HepG2 (cell line): ENCODE measurements around the gene ZNF282. TPM values are rescaled to one million over a fixed set of nuclear protein-coding genes. Genes with fewer than 3 reads are reported as not detected.

ENCODE experiments used
- ATAC-seq: fragments of 200-7000 bp; cut with Tn5 transposase; 3 replicates; pipeline ENCODE4 v1.9.1; 2020; ENCODE audit warnings: mild to moderate bottlenecking, moderate library complexity
- BruUV-seq: library from RNA; stranded (reverse); fragments of 400-500 nt; replicated peaks from 2 replicates; lab custom pipeline; 2021; lab: Mats Ljungman, UMichigan
- CTCF ChIA-PET: fragments of 300-600 bp; formaldehyde crosslinking; extraction: SDS; loops from one replicate; lab custom pipeline; 2021; ENCODE audit warnings: low total read pairs, inconsistent platforms, low intra/inter-chr PET ratio; lab: Yijun Ruan, JAX
- POLR2A ChIA-PET: fragments of 350-600 bp; sonication (Branson Sonifier 250); formaldehyde crosslinking; loops from one replicate; lab custom pipeline; 2020; ENCODE audit warnings: antibody characterized with exemption, inconsistent platforms; lab: Yijun Ruan, JAX
- DNase-seq: peaks from one replicate; pipeline ENCODE4 v3.0.0-alpha.2; 2015; ENCODE audit warnings: low spot score
- FAIRE-seq: peaks from 3 replicates; lab custom pipeline; 2011; peaks lifted over from hg19 to GRCh38; lab: Jason Lieb, UNC
- H2AFZ ChIP-seq: one replicate; pipeline ENCODE4 v1.6.1; 2011; ENCODE audit warnings: low read length, inconsistent platforms
- H3K27ac ChIP-seq: fragments of 300-600 bp; 3 replicates; pipeline ENCODE4 v1.8.0; 2011; ENCODE audit warnings: mixed run types, mild to moderate bottlenecking, mixed read lengths, low read length, inconsistent platforms; ENCODE audit not compliant: insufficient read depth; ENCODE audit errors: extremely low read length
- H3K27me3 ChIP-seq, 2 experiments: fragments of 200-600 bp in 1 of 2; 2 replicates in 1 of 2; 3 replicates in 1 of 2; pipeline versions ENCODE4 v1.6.0 to v1.8.0; 2011; ENCODE audit warnings: low read length in 2 of 2, mild to moderate bottlenecking in 2 of 2, moderate library complexity in 2 of 2, inconsistent platforms in 1 of 2; ENCODE audit not compliant: insufficient read depth in 2 of 2, control insufficient read depth in 1 of 2
- H3K36me3 ChIP-seq, 2 experiments: fragments of 200-600 bp in 1 of 2; replicated peaks in 1 of 2; 2 replicates in 1 of 2; 3 replicates in 1 of 2; pipeline versions ENCODE4 v1.5.1 to v1.8.0; 2011; ENCODE audit warnings: low read length in 2 of 2, inconsistent platforms in 1 of 2; ENCODE audit not compliant: insufficient read depth in 2 of 2, control insufficient read depth in 1 of 2
- H3K4me1 ChIP-seq: 2 replicates; pipeline ENCODE4 v1.5.1; 2012; ENCODE audit warnings: low read length, inconsistent platforms; ENCODE audit not compliant: insufficient read depth
- H3K4me2 ChIP-seq: 2 replicates; pipeline ENCODE4 v1.6.0; 2011; ENCODE audit warnings: low read depth, low read length, inconsistent platforms
- H3K4me3 ChIP-seq, 3 experiments: fragments of 200-600 bp in 1 of 3; sonication (generic), shearing (Covaris generic) in 1 of 3; replicated peaks in 1 of 3; 2 replicates each; pipeline ENCODE4 v1.5.1; 2011 to 2016; ENCODE audit warnings: low read length in 3 of 3, inconsistent platforms in 2 of 3, low read depth in 2 of 3, mild to moderate bottlenecking in 2 of 3, control low read depth in 1 of 3, mixed read lengths in 1 of 3; ENCODE audit not compliant: insufficient read depth in 1 of 3
- H3K79me2 ChIP-seq: one replicate; pipeline ENCODE4 v1.6.1; 2011; ENCODE audit warnings: low read length, inconsistent platforms; ENCODE audit not compliant: insufficient read depth
- H3K9ac ChIP-seq: 2 replicates; pipeline ENCODE4 v1.6.0; 2011; ENCODE audit warnings: mild to moderate bottlenecking, low read depth, low read length, inconsistent platforms; ENCODE audit not compliant: insufficient read depth
- H3K9me3 ChIP-seq: 2 replicates; pipeline ENCODE4 v1.5.1; 2012; ENCODE audit warnings: mild to moderate bottlenecking, low read length
- H4K20me1 ChIP-seq: 2 replicates; pipeline ENCODE4 v1.6.0; 2011; ENCODE audit warnings: inconsistent platforms, mild to moderate bottlenecking, low read length, moderate library complexity; ENCODE audit not compliant: insufficient read depth
- AKAP8 ChIP-seq: sonication (generic); formaldehyde crosslinking; IDR thresholded peaks from 2 replicates; pipeline ENCODE4 v1.5.1; 2020; ENCODE audit warnings: mild to moderate bottlenecking, missing genetic modification reagents
- DNMT3B ChIP-seq: conservative IDR thresholded peaks from 2 replicates; pipeline ENCODE4 v1.6.1; 2016; ENCODE audit warnings: missing biosample characterization, control low read depth
- HDAC1 ChIP-seq: sonication (generic); formaldehyde crosslinking; IDR thresholded peaks from 2 replicates; pipeline ENCODE4 v1.5.1; 2020; ENCODE audit warnings: mild to moderate bottlenecking, missing genetic modification reagents
- HNF4A ChIP-seq: sonication (generic); formaldehyde crosslinking; IDR thresholded peaks from 2 replicates; pipeline ENCODE4 v1.4.0; 2020; ENCODE audit warnings: missing genetic modification reagents
- KMT2B ChIP-seq: IDR thresholded peaks from 2 replicates; pipeline ENCODE4 v1.6.1; 2016; ENCODE audit warnings: missing genetic modification reagents, missing compliant biosample characterization
- PHB2 ChIP-seq: fragments of 450-650 bp; IDR thresholded peaks from 2 replicates; pipeline ENCODE4 v1.6.1; 2018; ENCODE audit not compliant: partially characterized antibody
- PRPF4 ChIP-seq: fragments of 200-400 bp; formaldehyde crosslinking; IDR thresholded peaks from 2 replicates; pipeline ENCODE4 v1.6.1; 2016; ENCODE audit warnings: low read length, low read depth; ENCODE audit not compliant: poor library complexity, severe bottlenecking
- RAD21 ChIP-seq: fragments of 450-650 bp; formaldehyde crosslinking; IDR thresholded peaks from 2 replicates; pipeline ENCODE4 v1.5.0; 2020; ENCODE audit warnings: mild to moderate bottlenecking
- RBM39 ChIP-seq: fragments of 200-400 bp; formaldehyde crosslinking; IDR thresholded peaks from one replicate; pipeline ENCODE4 v1.6.1; 2018; ENCODE audit warnings: antibody characterized with exemption, mild to moderate bottlenecking, low read depth, low read length; ENCODE audit not compliant: poor library complexity, severe bottlenecking
- SNAI1 ChIP-seq: sonication (generic); formaldehyde crosslinking; IDR thresholded peaks from 2 replicates; pipeline ENCODE4 v1.5.0; 2020; ENCODE audit warnings: mild to moderate bottlenecking, missing genetic modification reagents, borderline replicate concordance
- THAP7 ChIP-seq: sonication (generic); formaldehyde crosslinking; IDR thresholded peaks from 2 replicates; pipeline ENCODE4 v1.8.1; 2023; ENCODE audit warnings: mild to moderate bottlenecking, missing genetic modification reagents
- ZBTB39 ChIP-seq: sonication (generic); formaldehyde crosslinking; IDR thresholded peaks from 2 replicates; pipeline ENCODE4 v1.5.0; 2020; ENCODE audit warnings: missing genetic modification reagents
- ZKSCAN1 ChIP-seq: fragments of 150-350 bp; IDR thresholded peaks from 2 replicates; pipeline ENCODE4 v1.6.1; 2014; ENCODE audit warnings: low read length
- ZNF280D ChIP-seq: sonication (generic); formaldehyde crosslinking; IDR thresholded peaks from 2 replicates; pipeline ENCODE4 v1.5.1; 2020; ENCODE audit warnings: mild to moderate bottlenecking, missing genetic modification reagents
- ZNF333 ChIP-seq: sonication (generic); formaldehyde crosslinking; IDR thresholded peaks from 2 replicates; pipeline ENCODE4 v1.4.0; 2020; ENCODE audit warnings: mild to moderate bottlenecking, missing genetic modification reagents, borderline replicate concordance
- ZNF430 ChIP-seq: sonication (generic); formaldehyde crosslinking; IDR thresholded peaks from 2 replicates; pipeline ENCODE4 v1.9.0; 2021; ENCODE audit warnings: mild to moderate bottlenecking, missing genetic modification reagents
- ZNF580 ChIP-seq: IDR thresholded peaks from 2 replicates; pipeline ENCODE4 v1.6.1; 2016; ENCODE audit warnings: low read depth, borderline replicate concordance
- ZSCAN21 ChIP-seq: sonication (generic); formaldehyde crosslinking; IDR thresholded peaks from 2 replicates; pipeline ENCODE4 v1.8.0; 2022; ENCODE audit warnings: mild to moderate bottlenecking, missing genetic modification reagents, moderate library complexity, borderline replicate concordance
- WGBS: methylation state at CpG from one replicate; pipeline ENCODE4 v1.1.6; 2017; ENCODE audit warnings: low lambda C conversion rate; 5-methylcytosine and 5-hydroxymethylcytosine counted together
- in situ Hi-C: cut with HindIII; loops from 2 replicates; pipeline ENCODE4 v1.10.0; 2017; ENCODE audit warnings: low pct_unique_long_range_greater_than_20kb; ENCODE audit not compliant: extremely low pct_ligation_motif_present
- intact Hi-C: fragments of 100-400 bp; cut with micrococcal nuclease; formaldehyde crosslinking; loops from one replicate; pipeline ENCODE4 v1.10.0; 2022; ENCODE audit not compliant: unreplicated experiment
- polyA plus RNA-seq, 8 experiments: library from polyadenylated mRNA; depleted of rRNA in 3 of 8; stranded (reverse) in 7 of 8; unstranded in 1 of 8; fragments of >200 nt; fragmentation: Illumina TruSeq in 4 of 8; extraction: Trizol in 4 of 8; gene quantifications; 2 replicates each; pipeline versions ENCODE4 v1.2.1 to v1.2.3, GENCODE V29; 2011 to 2016; ENCODE audit warnings: low read depth in 4 of 8, missing spikeins in 1 of 8, mixed read lengths in 1 of 8; ENCODE audit not compliant: insufficient read depth in 1 of 8
- total RNA-seq, 5 experiments: library from RNA; depleted of rRNA; stranded (reverse); fragments of >200 nt; fragmentation: Illumina TruSeq; extraction: Trizol; gene quantifications; 2 replicates each; pipeline ENCODE4 v1.2.3, GENCODE V29; 2016; ENCODE audit warnings: low read depth in 1 of 5

ZNF282 gene
- total and polyA plus RNA-seq, 2 of the 13 experiments (the other 11 are each of a cell fraction or from before 2014, with no cell fraction given), result 9.1 to 20.9 TPM

- Histone ChIP-seq H3K27me3 (no peaks in the 10 kb centered on the region), H2AFZ (no peak overlapping the region), H4K20me1 (no peaks in the 10 kb centered on the region), H3K9me3 (no peaks in the 10 kb centered on the region), H3K9ac (no peak overlapping the region), H3K79me2 (peaks cover 21% of the 10 kb centered on the region), H3K27ac (no peak overlapping the region), H3K4me2 (no peak overlapping the region), H3K36me3 (peaks cover 6 to 20% of the 10 kb centered on the region in 2 experiments; a peak in 4 of 5 replicates), H3K4me3 (no peak overlapping the region), H3K4me1 (peaks cover 19% of the 10 kb centered on the region; the same call in 1 of the 2 replicates)
- no peak for FAIRE-seq
- in situ Hi-C loops, result no loop called here
- 98% methylated on average over 11 of the region's 11 CpGs for WGBS
- ATAC-seq, result no peak
- ChIA-PET POLR2A (no interaction called here), CTCF (no interaction called here)
- DNase-seq, result no peak
- no peak for TF ChIP-seq DNMT3B (CRISPR knock-in tag)
- TF ChIP-seq THAP7 (CRISPR knock-in tag), result no peak
- TF ChIP-seq ZSCAN21 (CRISPR knock-in tag), result no peak
- TF ChIP-seq ZKSCAN1, result no peak
- TF ChIP-seq ZNF580 (CRISPR knock-in tag), result no peak
- no peak for TF ChIP-seq ZNF280D (CRISPR knock-in tag)
- no peak for TF ChIP-seq KMT2B (CRISPR knock-in tag)
- TF ChIP-seq PRPF4, result no peak
- TF ChIP-seq HDAC1 (CRISPR knock-in tag), result no peak
- TF ChIP-seq HNF4A (CRISPR knock-in tag), result no peak
- no peak for TF ChIP-seq ZBTB39 (CRISPR knock-in tag)
- no peak for TF ChIP-seq ZNF430 (CRISPR knock-in tag)
- TF ChIP-seq PHB2, result no peak
- TF ChIP-seq AKAP8 (CRISPR knock-in tag), result no peak
- no peak for TF ChIP-seq RAD21
- no peak for TF ChIP-seq SNAI1 (CRISPR knock-in tag)
- TF ChIP-seq RBM39, result no peak
- no peak for TF ChIP-seq ZNF333 (CRISPR knock-in tag)
- intact Hi-C loops, result no loop called here
- no TSS peak for BruUV-seq
Observed at GRCh38 chr7:149154056-149154455, 41.3 kb upstream of the ZNF282 start.
